Hepatocyte (in vitro differentiated cells): Measurements from ENCODE around the gene NDUFV2.

Source experiments
- EZH2 ChIP-seq: fragments of 200-600 bp; sonication (generic); IDR thresholded peaks from 2 replicates; pipeline ENCODE4 v1.6.1; 2016; ENCODE audit warnings: antibody characterized with exemption, mild to moderate bottlenecking, borderline replicate concordance
- EZH2phosphoT487 ChIP-seq: fragments of 200-600 bp; sonication (generic); IDR thresholded peaks from one replicate; pipeline ENCODE4 v1.6.1; 2018; ENCODE audit warnings: antibody characterized with exemption, mild to moderate bottlenecking, low read depth, moderate library complexity; ENCODE audit not compliant: unreplicated experiment, severe bottlenecking
- TF ChIP-seq, protein P1 (sequence below): fragments of 200-600 bp; sonication (generic); IDR thresholded peaks from 2 replicates; pipeline ENCODE4 v1.5.1; 2016; ENCODE audit warnings: antibody characterized with exemption, mild to moderate bottlenecking; ENCODE audit not compliant: poor library complexity

GRCh38 chr18:9081940-9082339, 20.6 kb upstream of the NDUFV2 start:
- TF ChIP-seq, protein P1, sequence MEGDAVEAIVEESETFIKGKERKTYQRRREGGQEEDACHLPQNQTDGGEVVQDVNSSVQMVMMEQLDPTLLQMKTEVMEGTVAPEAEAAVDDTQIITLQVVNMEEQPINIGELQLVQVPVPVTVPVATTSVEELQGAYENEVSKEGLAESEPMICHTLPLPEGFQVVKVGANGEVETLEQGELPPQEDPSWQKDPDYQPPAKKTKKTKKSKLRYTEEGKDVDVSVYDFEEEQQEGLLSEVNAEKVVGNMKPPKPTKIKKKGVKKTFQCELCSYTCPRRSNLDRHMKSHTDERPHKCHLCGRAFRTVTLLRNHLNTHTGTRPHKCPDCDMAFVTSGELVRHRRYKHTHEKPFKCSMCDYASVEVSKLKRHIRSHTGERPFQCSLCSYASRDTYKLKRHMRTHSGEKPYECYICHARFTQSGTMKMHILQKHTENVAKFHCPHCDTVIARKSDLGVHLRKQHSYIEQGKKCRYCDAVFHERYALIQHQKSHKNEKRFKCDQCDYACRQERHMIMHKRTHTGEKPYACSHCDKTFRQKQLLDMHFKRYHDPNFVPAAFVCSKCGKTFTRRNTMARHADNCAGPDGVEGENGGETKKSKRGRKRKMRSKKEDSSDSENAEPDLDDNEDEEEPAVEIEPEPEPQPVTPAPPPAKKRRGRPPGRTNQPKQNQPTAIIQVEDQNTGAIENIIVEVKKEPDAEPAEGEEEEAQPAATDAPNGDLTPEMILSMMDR, result no peak
- TF ChIP-seq EZH2phosphoT487 (no peak), EZH2 (no peak)
